ENCODE measurements around the gene PCMTD2. TPM values are rescaled to one million over a fixed set of nuclear protein-coding genes. Genes with fewer than 3 reads are reported as not detected.

PCMTD2 gene
- total RNA-seq, 1 donor from 2014 or later: 94.6 TPM

DNA sequence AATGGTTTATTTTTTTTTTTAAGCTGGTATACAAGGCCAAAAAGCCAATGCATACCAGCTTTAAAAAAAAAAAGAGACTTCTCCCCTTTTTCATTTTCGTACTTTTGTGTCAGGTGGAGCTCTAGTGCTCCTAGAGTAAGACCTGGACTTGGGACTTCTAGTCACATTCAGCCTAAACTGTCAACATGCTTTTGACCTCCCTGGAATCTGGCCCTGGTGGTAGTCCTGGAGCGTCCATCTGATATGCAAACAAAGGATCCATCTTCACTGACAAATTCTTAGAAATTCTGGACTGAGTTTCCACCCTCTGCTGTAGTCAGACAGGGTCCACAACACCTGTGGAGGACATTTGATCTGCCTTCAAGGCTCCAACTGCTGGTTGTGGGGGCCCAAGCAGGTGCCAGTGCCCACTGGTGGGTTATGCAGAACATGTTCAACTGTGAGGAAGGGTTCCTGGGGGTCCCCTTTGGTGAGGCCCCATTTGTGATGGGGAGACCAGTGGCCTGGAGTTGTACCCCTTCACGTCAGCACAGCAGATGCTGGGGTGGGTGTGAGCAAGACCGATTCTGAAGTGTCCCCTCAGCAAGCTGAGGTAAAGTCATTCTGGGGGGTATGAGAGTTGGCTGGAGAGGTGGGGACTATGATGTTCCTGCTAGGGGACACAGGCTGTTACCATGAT is 12.6 kb upstream of the PCMTD2 start:
- no peak overlapping the region for H3K27ac Mint-ChIP-seq (ENCODE audit: unreplicated experiment)
- no peaks in the 10 kb centered on the region for H3K9me3 Mint-ChIP-seq (ENCODE audit: unreplicated experiment)
- no peaks in the 10 kb centered on the region for H3K4me1 Mint-ChIP-seq (ENCODE audit: unreplicated experiment)
- TF ChIP-seq, protein P1, sequence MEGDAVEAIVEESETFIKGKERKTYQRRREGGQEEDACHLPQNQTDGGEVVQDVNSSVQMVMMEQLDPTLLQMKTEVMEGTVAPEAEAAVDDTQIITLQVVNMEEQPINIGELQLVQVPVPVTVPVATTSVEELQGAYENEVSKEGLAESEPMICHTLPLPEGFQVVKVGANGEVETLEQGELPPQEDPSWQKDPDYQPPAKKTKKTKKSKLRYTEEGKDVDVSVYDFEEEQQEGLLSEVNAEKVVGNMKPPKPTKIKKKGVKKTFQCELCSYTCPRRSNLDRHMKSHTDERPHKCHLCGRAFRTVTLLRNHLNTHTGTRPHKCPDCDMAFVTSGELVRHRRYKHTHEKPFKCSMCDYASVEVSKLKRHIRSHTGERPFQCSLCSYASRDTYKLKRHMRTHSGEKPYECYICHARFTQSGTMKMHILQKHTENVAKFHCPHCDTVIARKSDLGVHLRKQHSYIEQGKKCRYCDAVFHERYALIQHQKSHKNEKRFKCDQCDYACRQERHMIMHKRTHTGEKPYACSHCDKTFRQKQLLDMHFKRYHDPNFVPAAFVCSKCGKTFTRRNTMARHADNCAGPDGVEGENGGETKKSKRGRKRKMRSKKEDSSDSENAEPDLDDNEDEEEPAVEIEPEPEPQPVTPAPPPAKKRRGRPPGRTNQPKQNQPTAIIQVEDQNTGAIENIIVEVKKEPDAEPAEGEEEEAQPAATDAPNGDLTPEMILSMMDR (IDR thresholded peaks at IDR 0.05): no peak
- peaks cover 49% of the 10 kb centered on the region for H3K27me3 Mint-ChIP-seq (ENCODE audit: unreplicated experiment)
- DNase-seq (ENCODE audit: extremely low spot score, unreplicated experiment): no peak
- no peak overlapping the region for H3K4me3 Mint-ChIP-seq (ENCODE audit: unreplicated experiment)
- no peaks in the 10 kb centered on the region for H3K36me3 Mint-ChIP-seq (ENCODE audit: unreplicated experiment)

DNA sequence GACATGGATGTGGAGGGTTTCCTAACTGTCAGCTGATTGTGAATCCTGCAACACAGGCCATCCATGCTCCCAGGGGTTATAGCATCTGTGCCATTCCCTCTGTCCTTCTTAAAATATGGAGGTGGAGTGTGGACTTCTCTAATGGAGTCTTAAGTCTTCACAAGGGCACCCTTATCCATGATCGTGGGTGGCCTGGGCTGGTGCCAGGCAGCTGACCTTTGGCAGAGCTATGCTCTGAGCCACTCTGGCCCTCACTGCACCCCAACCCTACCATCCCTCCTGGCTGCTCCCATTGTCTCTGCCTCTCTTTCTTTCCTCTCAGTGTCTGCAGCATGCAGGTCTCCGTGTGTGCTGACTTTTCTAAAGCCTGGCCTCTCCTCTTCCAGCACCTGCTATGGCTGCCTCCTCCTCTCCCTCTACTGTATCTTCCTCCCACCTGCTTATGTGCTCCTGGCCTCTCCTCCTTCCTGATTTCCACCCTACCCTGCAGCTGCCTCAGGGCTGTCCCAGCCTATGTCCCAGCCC is 11.2 kb upstream of the PCMTD2 start:
- Mint-ChIP-seq H3K27me3 (ENCODE audit: unreplicated experiment) (peaks cover 52% of the 10 kb centered on the region), H3K9me3 (ENCODE audit: unreplicated experiment) (no peaks in the 10 kb centered on the region), H3K4me3 (ENCODE audit: unreplicated experiment) (no peak overlapping the region), H3K27ac (ENCODE audit: unreplicated experiment) (no peak overlapping the region), H3K36me3 (ENCODE audit: unreplicated experiment) (no peaks in the 10 kb centered on the region), H3K4me1 (ENCODE audit: unreplicated experiment) (no peaks in the 10 kb centered on the region)
- DNase-seq (ENCODE audit: extremely low spot score, unreplicated experiment): no peak
- TF ChIP-seq, protein P1 (IDR thresholded peaks at IDR 0.05): no peak

DNA sequence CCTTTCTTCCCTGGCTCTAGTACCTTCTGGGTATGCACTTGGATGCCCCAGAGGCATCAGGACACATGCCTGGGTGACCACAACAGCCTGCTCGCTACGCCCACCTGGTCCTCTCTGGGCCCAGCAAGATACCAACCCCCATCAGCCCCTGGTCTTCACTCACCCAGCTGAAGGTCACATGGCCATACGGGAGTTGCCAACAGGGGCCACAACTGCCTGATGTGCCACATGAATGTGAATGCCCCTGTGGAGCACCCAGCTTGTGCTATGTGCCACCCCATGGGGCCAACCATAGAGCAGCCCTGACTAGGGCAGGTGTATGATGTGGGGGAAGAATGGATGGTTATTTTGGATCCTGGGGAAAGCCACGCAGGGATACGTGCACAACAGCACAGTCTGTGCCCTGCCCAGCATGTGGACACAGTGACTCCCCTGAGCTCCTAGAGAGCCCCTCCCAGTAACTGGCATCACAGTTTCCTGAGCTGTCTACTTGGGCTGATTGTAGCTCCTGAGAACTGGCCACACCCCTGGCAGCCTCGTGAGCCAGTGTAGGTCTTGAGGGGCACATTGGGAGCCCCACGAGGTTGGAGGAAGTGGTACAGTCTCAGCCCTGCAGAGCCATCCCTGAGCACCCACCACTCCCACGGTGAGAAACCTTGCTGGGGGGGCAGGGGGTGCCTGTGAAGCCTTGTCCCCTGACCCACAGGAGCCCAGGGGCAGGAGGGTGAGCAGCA is 10.5 kb upstream of the PCMTD2 start:
- Mint-ChIP-seq H3K36me3 (ENCODE audit: unreplicated experiment) (no peaks in the 10 kb centered on the region), H3K4me1 (ENCODE audit: unreplicated experiment) (no peaks in the 10 kb centered on the region), H3K27ac (ENCODE audit: unreplicated experiment) (no peak overlapping the region), H3K27me3 (ENCODE audit: unreplicated experiment) (peaks cover 58% of the 10 kb centered on the region), H3K9me3 (ENCODE audit: unreplicated experiment) (no peaks in the 10 kb centered on the region), H3K4me3 (ENCODE audit: unreplicated experiment) (no peak overlapping the region)
- DNase-seq (ENCODE audit: extremely low spot score, unreplicated experiment): no peak
- TF ChIP-seq, protein P1 (IDR thresholded peaks at IDR 0.05): no peak

DNA sequence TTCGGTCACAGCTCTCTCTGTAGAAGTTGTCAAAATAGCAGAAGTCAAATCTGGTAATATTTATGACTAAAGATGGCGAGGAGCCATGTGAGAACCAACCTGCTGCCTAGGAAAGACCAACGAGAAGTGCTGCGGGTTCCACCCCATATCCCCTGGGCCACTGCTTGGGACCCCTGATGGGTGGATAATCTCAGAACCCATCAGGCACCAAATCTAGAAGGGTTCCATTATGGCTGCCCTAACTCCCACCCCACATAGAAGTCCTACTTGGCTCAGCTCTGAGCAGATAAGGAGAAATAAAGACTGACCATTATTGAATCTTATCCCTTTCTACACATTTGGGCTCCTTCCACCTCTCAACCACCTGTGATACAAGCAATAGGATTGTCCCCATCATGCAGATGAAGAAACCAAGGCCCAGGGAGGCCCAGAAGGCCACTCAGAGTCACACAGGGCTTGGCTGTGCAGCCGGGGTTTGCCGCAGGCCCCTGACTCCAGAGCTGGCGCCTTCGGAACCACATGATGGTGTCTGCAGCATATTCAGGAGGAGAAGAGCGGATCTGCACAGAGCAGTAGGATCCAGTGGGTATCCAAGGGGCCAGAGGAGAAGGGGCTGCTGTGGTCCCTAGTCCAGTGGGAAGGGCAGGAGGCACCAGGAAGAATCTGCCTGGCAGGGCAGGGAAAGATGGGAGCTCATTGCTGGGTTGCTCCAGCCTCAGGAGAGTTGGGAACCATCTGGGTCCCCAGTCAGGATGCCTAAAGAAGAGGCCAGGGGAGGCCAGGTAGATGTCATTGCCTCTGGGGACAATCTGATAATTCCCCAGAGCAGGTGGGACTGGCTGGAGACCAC is 9.6 kb upstream of the PCMTD2 start:
- no peaks in the 10 kb centered on the region for H3K9me3 Mint-ChIP-seq (ENCODE audit: unreplicated experiment)
- peaks cover 62% of the 10 kb centered on the region for H3K27me3 Mint-ChIP-seq (ENCODE audit: unreplicated experiment)
- no peaks in the 10 kb centered on the region for H3K36me3 Mint-ChIP-seq (ENCODE audit: unreplicated experiment)
- H3K27ac Mint-ChIP-seq (ENCODE audit: unreplicated experiment): no peak overlapping the region
- DNase-seq (ENCODE audit: extremely low spot score, unreplicated experiment): peak; percentile 82
- no peaks in the 10 kb centered on the region for H3K4me1 Mint-ChIP-seq (ENCODE audit: unreplicated experiment)
- H3K4me3 Mint-ChIP-seq (ENCODE audit: unreplicated experiment): no peak overlapping the region
- TF ChIP-seq, protein P1 (IDR thresholded peaks at IDR 0.05): no peak

All from osteocyte (in vitro differentiated cells).